Left lung (tissue), 10 donors: ENCODE measurements around the gene RAB11FIP4. TPM values are rescaled to one million over a fixed set of nuclear protein-coding genes. Genes with fewer than 3 reads are reported as not detected.

Experiments
- ATAC-seq: fragments of 200-7000 bp; cut with Tn5 transposase; one replicate; pipeline ENCODE4 v1.9.1; 2020; ENCODE audit warnings: moderate library complexity
- DNase-seq, 4 donors: peaks; one replicate each; pipeline ENCODE4 v3.0.0-alpha.2; 2013 to 2020
- H3K27ac ChIP-seq, 2 donors: fragments of 200-600 bp; sonication (generic) in 1 of 2; one replicate each; pipeline versions ENCODE4 v1.5.0 to v1.8.0; 2020 to 2021
- H3K27me3 ChIP-seq, 2 donors: fragments of 200-600 bp; sonication (generic) in 1 of 2; one replicate each; pipeline versions ENCODE4 v1.5.0 to v1.8.0; 2020 to 2021
- H3K36me3 ChIP-seq, 2 donors: fragments of 200-600 bp; sonication (generic) in 1 of 2; one replicate each; pipeline versions ENCODE4 v1.5.0 to v1.8.0; 2020 to 2021
- H3K4me1 ChIP-seq, 2 donors: fragments of 200-600 bp; one replicate each; pipeline ENCODE4 v1.8.0; 2021
- H3K4me3 ChIP-seq, 2 donors: fragments of 200-600 bp; sonication (generic) in 1 of 2; one replicate each; pipeline versions ENCODE4 v1.5.0 to v1.8.0; 2020 to 2021; ENCODE audit warnings: mild to moderate bottlenecking in 1 of 2
- H3K9me3 ChIP-seq, 2 donors: fragments of 200-600 bp; sonication (generic) in 1 of 2; one replicate each; pipeline versions ENCODE4 v1.5.0 to v1.8.0; 2020 to 2021
- intact Hi-C, 2 donors: fragments of 100-400 bp; cut with DNase I; formaldehyde crosslinking; loops; one replicate each; pipeline versions ENCODE4 v1.11.2 to v1.14.2; 2022
- polyA plus RNA-seq, 6 donors: library from polyadenylated mRNA; unstranded; fragments of 120-200 nt; gene quantifications; one replicate each; pipeline ENCODE4 v1.2.1, GENCODE V29; 2013; ENCODE audit not compliant: insufficient read length in 6 of 6
- total RNA-seq, 2 donors: library from RNA; stranded (reverse); fragmentation: NEBNext Ultra II Directional; extraction: Animal tissue kit (Norgen Biotek cat#: 25700); gene quantifications; one replicate each; pipeline ENCODE4 v1.2.1, GENCODE V29; 2021
- TF ChIP-seq, protein P1 (sequence below), 2 donors: fragments of 200-600 bp; sonication (generic) in 1 of 2; IDR thresholded peaks; one replicate each; pipeline versions ENCODE4 v1.5.0 to v1.8.0; 2021; ENCODE audit warnings: antibody characterized with exemption in 2 of 2
- donor health status: DM: no; HTN: yes; CAD: no.
- donor health status: DM: no; HTN: no; CAD: no.

Gene RAB11FIP4
- total and polyA plus RNA-seq, 8 donors, result 7.2 to 19.9 (median 8.2) TPM

DNA sequence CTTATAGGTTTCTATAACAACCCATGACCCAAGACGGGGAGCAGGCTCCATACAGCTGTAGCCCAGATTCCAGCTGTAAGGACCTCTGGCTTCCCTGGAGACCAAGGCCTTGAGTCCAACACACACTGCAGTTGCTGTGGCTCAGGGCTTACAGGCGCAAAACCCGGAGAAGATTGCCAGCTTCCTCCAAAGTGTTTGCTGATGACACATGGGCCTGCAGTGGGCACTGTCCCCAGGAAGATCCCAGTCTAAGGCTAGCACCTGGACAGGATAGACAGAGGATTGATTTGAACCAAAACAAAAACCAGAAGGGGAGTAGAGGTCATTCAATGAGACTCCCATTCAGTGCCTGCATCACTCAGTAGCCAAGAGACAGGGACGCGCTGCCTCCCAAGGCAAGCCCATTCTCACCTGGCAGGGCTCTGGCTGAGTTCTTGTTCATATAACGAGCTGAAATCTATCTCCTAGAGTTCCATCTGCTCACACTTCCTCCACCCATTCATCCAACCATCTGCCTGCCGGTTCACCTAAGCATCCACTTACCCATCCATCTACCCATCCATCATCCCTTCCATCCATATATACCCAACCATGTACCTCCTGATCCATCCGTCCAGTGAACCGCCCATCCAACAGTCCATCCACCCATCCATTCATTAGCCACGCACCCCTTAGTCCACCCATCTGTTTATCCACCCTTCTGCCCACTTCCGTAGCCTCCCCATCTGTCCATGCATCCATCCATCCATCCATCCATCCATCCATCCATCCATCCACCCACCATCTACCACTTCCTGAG is 10.2 kb downstream of the RAB11FIP4 start:
- intact Hi-C loops, result no loop called here
- H3K27ac ChIP-seq, result no peak overlapping the region
- H3K9me3 ChIP-seq, result no peaks in the 10 kb centered on the region
- no peaks in the 10 kb centered on the region for H3K36me3 ChIP-seq
- H3K27me3 ChIP-seq, result peaks cover 0 to 16% of the 10 kb centered on the region in 2 donors
- no peaks in the 10 kb centered on the region for H3K4me1 ChIP-seq
- DNase-seq, result no peak
- no peak overlapping the region for H3K4me3 ChIP-seq
- no peak for ATAC-seq
- TF ChIP-seq, protein P1, sequence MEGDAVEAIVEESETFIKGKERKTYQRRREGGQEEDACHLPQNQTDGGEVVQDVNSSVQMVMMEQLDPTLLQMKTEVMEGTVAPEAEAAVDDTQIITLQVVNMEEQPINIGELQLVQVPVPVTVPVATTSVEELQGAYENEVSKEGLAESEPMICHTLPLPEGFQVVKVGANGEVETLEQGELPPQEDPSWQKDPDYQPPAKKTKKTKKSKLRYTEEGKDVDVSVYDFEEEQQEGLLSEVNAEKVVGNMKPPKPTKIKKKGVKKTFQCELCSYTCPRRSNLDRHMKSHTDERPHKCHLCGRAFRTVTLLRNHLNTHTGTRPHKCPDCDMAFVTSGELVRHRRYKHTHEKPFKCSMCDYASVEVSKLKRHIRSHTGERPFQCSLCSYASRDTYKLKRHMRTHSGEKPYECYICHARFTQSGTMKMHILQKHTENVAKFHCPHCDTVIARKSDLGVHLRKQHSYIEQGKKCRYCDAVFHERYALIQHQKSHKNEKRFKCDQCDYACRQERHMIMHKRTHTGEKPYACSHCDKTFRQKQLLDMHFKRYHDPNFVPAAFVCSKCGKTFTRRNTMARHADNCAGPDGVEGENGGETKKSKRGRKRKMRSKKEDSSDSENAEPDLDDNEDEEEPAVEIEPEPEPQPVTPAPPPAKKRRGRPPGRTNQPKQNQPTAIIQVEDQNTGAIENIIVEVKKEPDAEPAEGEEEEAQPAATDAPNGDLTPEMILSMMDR (IDR thresholded peaks at IDR 0.05), result no peak

DNA sequence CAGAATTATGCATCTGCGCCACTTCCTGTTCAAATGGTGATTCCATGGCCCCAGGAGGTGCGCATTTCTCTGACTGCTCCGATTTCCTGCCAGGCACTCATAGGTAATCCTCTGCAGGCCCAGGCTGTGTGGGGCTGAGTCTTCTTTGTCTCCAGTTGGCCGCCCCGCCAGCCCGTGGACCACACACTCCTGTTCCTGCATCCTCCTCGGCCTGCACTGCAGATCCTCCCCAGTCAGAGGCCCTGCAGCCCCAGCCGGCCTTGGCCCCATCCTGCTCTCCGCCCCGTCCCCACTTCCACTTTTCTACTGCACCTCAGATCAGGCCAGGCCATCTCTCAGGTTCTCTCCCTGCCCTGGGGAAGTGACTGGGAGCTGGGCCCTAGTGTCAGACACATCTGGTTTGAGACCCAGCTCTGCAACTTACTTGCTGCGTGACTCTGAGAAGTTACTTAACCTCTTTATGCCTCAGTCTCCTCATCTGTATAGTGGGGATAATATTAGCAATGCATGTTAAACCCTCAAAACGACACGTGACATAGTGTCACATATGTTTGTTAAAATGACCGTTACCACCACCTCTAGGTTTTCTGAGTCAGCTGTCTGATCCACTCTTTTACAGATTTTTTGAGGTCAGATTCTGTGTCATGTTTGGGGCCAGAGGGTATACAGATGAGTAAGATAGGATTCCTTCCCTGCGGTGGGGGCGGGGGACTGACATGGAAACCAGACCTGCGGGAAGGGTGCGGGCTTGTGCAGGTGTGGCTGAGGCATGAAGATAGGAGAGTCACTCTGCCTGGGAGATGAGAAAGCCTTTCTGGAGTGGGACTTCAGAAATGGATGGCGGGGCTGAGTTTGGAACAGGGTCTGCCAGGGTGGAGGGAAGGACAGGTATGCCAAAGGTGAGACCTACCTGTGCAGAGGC is 12.8 kb downstream of the RAB11FIP4 start:
- ATAC-seq (no peak), DNase-seq (no peak)

DNA sequence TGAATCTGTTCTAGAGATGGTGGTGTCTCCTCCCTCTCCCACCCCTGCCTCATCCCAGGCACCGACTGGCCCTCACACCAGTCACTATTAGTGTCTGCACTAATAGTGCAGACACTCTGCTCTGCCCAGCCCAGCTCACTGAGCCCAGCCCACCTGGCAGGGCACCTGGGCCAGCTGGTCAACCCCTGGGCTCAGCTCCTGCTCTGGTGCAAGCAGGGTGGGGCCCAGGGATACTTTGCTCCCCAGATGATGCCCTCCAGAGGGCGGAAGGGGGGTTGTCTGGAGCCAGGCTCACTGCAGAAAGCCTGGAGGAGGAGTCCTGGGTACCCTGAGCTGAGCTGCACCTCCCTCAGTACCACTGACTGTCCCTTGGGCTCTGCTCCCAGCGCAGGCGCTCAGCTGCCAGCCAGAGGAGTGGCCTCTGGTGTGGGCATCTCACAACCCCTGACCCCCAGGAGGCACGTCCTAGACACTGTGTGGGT is 14.5 kb downstream of the RAB11FIP4 start:
- Histone ChIP-seq H3K4me1 (no peaks in the 10 kb centered on the region), H3K9me3 (no peaks in the 10 kb centered on the region), H3K27ac (no peak overlapping the region), H3K4me3 (no peak overlapping the region), H3K27me3 (no peaks in the 10 kb centered on the region), H3K36me3 (no peaks in the 10 kb centered on the region)
- intact Hi-C loops, result no loop called here
- ATAC-seq (no peak), DNase-seq (no peak)
- TF ChIP-seq, protein P1 (IDR thresholded peaks at IDR 0.05), result no peak

More for the DNA sequence above, 12.8 kb downstream of the RAB11FIP4 start:
- TF ChIP-seq, protein P1 (IDR thresholded peaks at IDR 0.05), result no peak
- Histone ChIP-seq H3K9me3 (no peaks in the 10 kb centered on the region), H3K4me1 (no peaks in the 10 kb centered on the region), H3K36me3 (no peaks in the 10 kb centered on the region), H3K27me3 (peaks cover 0 to 10% of the 10 kb centered on the region in 2 donors), H3K4me3 (no peak overlapping the region), H3K27ac (no peak overlapping the region)
- intact Hi-C loops, result no loop called here

DNA sequence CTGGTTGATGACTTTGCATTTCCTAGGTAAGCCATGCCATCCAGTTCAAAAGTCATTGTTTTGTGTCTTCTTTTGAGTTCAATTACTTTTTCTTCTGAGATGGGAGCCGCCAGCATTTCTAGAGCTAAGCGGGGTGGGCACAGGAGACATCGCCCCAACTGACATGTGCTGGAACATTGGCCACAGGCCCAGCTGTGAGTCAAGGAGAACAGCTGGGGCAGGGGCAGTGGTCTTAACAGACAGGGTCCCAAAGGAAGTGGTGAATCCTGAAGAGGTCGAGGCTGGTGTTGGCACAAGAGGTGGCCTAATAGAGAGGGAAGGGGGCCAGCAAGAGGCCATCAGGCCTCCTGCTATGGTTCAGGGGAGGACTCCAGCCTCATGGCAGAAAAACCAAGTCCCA is 17.1 kb downstream of the RAB11FIP4 start:
- ATAC-seq (no peak), DNase-seq (no peak)
- Histone ChIP-seq H3K4me3 (no peak overlapping the region), H3K27me3 (no peaks in the 10 kb centered on the region), H3K9me3 (no peaks in the 10 kb centered on the region), H3K4me1 (peaks cover 0 to 1% of the 10 kb centered on the region in 2 donors), H3K27ac (no peak overlapping the region), H3K36me3 (no peaks in the 10 kb centered on the region)
- intact Hi-C loops, result no loop called here
- TF ChIP-seq, protein P1 (IDR thresholded peaks at IDR 0.05), result no peak
